K562 (cell line): ENCODE measurements around the gene CNGB1. TPM values are rescaled to one million over a fixed set of nuclear protein-coding genes. Genes with fewer than 3 reads are reported as not detected.
A peak's percentile ranks its signal among the peaks of the same experiment; 100 is the strongest.

Experiments used
- CCNT2 ChIP-seq: IDR thresholded peaks from 2 replicates; pipeline ENCODE4 v1.6.1; 2011; ENCODE audit warnings: borderline replicate concordance, low read depth, mild to moderate bottlenecking, moderate library complexity, mixed read lengths, low read length; ENCODE audit not compliant: insufficient read length; ENCODE audit errors: extremely low read depth
- CTBP1 ChIP-seq: fragments of 450-650 bp; IDR thresholded peaks from 2 replicates; pipeline ENCODE4 v1.6.1; 2016; ENCODE audit warnings: borderline replicate concordance
- ELF2 ChIP-seq: fragments of 250-450 bp; sonication (Bioruptor Pico); IDR thresholded peaks from 2 replicates; pipeline ENCODE4 v1.5.0; 2021; ENCODE audit warnings: mild to moderate bottlenecking
- GABPB1 ChIP-seq: sonication (generic); formaldehyde crosslinking; IDR thresholded peaks from 2 replicates; pipeline ENCODE4 v1.8.0; 2022; ENCODE audit warnings: mild to moderate bottlenecking, missing genetic modification reagents
- HDAC1 ChIP-seq, 2 experiments: fragments of 450-650 bp; IDR thresholded peaks; 2 replicates each; pipeline ENCODE4 v1.6.1; 2016 to 2017; ENCODE audit warnings: inconsistent platforms in 1 of 2, mild to moderate bottlenecking in 1 of 2, moderate library complexity in 1 of 2
- JUN ChIP-seq, 2 experiments: sonication (generic) in 1 of 2; formaldehyde crosslinking in 1 of 2; IDR thresholded peaks; 2 replicates each; pipeline versions ENCODE4 v1.6.1 to v1.8.0; 2012 to 2022; ENCODE audit warnings: borderline replicate concordance in 2 of 2, mild to moderate bottlenecking in 2 of 2, improper control_type of control experiment in 1 of 2, low read depth in 1 of 2, low read length in 1 of 2, missing genetic modification reagents in 1 of 2
- SMAD1 ChIP-seq: fragments of 150-350 bp; IDR thresholded peaks from 2 replicates; pipeline ENCODE4 v1.6.1; 2014; ENCODE audit warnings: low read length, low read depth; ENCODE audit not compliant: partially characterized antibody
- ZFP36 ChIP-seq: fragments of 150-350 bp; IDR thresholded peaks from 2 replicates; pipeline ENCODE4 v1.6.1; 2018; ENCODE audit warnings: low read length, low read depth; ENCODE audit not compliant: partially characterized antibody
- ZFX ChIP-seq: sonication (generic); formaldehyde crosslinking; IDR thresholded peaks from 2 replicates; pipeline ENCODE4 v1.8.0; 2022; ENCODE audit warnings: mild to moderate bottlenecking, missing genetic modification reagents, moderate library complexity
- ZNF76 ChIP-seq: fragments of 250-450 bp; sonication (Bioruptor Pico); IDR thresholded peaks from 2 replicates; pipeline ENCODE4 v1.4.0; 2020; ENCODE audit warnings: mild to moderate bottlenecking, moderate library complexity, borderline replicate concordance
- polyA plus RNA-seq, 8 experiments: library from polyadenylated mRNA; depleted of rRNA in 4 of 8; stranded (reverse) in 5 of 8; unstranded in 3 of 8; fragments of >200 nt; fragmentation: Nextera tagmentation in 2 of 8; fragmentation: Illumina TruSeq in 1 of 8; extraction: Ambion mirVana in 2 of 8; extraction: Trizol in 1 of 8; gene quantifications; 2 replicates each; pipeline versions ENCODE4 v1.2.1 to v1.2.3, GENCODE V29; 2011 to 2014; ENCODE audit warnings: inconsistent platforms in 1 of 8, missing spikeins in 1 of 8
- total RNA-seq, 7 experiments: library from RNA; depleted of rRNA in 6 of 7; stranded (reverse); fragments of >200 nt in 6 of 7; fragmentation: Illumina TruSeq in 2 of 7; extraction: Trizol in 2 of 7; gene quantifications; 2 replicates each; pipeline versions ENCODE4 v1.2.1 to v1.2.3, GENCODE V29; 2011 to 2021; ENCODE audit warnings: low replicate concordance in 1 of 7
- TF ChIP-seq, protein P1 (sequence below): sonication (generic); formaldehyde crosslinking; IDR thresholded peaks from 2 replicates; pipeline ENCODE4 v1.8.0; 2022; ENCODE audit warnings: mild to moderate bottlenecking, missing genetic modification reagents
- TF ChIP-seq, protein P2 (sequence below), 3 experiments: IDR thresholded peaks in 2 of 3; conservative IDR thresholded peaks in 1 of 3; 2 replicates each; pipeline ENCODE4 v1.5.1; 2011 to 2012; ENCODE audit warnings: low read length in 3 of 3, mild to moderate bottlenecking in 3 of 3, control low read depth in 2 of 3, improper control_type of control experiment in 1 of 3, inconsistent platforms in 1 of 3, low read depth in 1 of 3, mixed read lengths in 1 of 3, moderate library complexity in 1 of 3; ENCODE audit not compliant: insufficient read depth in 2 of 3
- TF ChIP-seq, protein P3 (sequence below): sonication (generic); formaldehyde crosslinking; IDR thresholded peaks from 2 replicates; pipeline ENCODE4 v1.8.0; 2022; ENCODE audit warnings: mild to moderate bottlenecking, missing genetic modification reagents
- TF ChIP-seq, protein P4 (sequence below): fragments of 250-450 bp; sonication (Bioruptor Pico); IDR thresholded peaks from 2 replicates; pipeline ENCODE4 v1.4.0; 2020; ENCODE audit warnings: mild to moderate bottlenecking

CNGB1 gene
- total and polyA plus RNA-seq, 9 of the 15 experiments (the other 6 are each of a cell fraction or from before 2014, with no cell fraction given): not detected

DNA sequence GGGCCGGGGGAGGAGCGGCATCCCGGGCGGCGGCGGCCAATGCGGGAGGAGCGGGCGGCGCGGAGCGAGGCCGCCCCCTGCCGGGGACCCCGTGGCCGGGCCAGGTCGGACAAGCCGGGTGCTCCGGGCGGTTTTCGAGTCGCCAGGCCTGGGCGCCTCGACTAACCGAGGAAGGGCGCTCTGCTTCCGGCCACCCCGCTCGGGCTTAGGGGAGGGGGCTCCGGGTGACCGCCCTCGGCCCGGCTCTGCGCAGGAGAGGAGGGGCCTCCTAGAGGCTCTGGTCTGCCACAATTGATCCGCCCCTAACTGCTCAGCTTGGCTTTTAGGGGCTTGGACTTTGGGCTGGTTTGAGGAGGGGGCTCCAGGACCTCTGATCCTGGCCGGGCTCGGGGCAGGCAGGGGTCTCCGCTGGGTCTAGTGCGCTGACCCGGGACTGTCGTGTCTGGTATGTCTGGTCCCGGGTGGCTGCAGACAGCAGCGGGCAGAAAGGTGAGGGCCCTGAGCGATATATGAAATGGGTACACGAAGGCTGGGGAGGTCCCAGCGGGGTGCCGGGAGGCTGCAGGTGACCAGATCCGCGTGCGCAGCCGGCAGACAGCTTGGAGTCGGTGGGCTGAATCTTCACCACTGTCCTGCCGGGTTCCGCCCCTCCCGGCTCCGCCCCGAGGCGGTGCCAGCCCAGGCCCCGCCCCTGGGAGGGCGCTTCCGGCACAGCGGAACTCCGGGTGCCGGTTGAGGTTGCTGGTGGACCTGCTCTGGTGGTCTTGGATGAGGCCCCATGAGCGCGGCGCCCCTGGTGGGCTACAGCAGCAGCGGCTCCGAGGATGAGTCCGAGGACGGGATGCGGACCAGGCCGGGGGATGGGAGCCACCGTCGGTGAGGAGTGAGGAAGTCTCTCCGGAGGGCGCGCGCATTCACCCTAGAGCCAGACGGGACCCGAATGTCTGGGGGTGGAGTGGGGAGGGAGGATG, 30.1 kb upstream of the CNGB1 start, which contains the start of gene USB1 (continued):
- TF ChIP-seq, protein P1, sequence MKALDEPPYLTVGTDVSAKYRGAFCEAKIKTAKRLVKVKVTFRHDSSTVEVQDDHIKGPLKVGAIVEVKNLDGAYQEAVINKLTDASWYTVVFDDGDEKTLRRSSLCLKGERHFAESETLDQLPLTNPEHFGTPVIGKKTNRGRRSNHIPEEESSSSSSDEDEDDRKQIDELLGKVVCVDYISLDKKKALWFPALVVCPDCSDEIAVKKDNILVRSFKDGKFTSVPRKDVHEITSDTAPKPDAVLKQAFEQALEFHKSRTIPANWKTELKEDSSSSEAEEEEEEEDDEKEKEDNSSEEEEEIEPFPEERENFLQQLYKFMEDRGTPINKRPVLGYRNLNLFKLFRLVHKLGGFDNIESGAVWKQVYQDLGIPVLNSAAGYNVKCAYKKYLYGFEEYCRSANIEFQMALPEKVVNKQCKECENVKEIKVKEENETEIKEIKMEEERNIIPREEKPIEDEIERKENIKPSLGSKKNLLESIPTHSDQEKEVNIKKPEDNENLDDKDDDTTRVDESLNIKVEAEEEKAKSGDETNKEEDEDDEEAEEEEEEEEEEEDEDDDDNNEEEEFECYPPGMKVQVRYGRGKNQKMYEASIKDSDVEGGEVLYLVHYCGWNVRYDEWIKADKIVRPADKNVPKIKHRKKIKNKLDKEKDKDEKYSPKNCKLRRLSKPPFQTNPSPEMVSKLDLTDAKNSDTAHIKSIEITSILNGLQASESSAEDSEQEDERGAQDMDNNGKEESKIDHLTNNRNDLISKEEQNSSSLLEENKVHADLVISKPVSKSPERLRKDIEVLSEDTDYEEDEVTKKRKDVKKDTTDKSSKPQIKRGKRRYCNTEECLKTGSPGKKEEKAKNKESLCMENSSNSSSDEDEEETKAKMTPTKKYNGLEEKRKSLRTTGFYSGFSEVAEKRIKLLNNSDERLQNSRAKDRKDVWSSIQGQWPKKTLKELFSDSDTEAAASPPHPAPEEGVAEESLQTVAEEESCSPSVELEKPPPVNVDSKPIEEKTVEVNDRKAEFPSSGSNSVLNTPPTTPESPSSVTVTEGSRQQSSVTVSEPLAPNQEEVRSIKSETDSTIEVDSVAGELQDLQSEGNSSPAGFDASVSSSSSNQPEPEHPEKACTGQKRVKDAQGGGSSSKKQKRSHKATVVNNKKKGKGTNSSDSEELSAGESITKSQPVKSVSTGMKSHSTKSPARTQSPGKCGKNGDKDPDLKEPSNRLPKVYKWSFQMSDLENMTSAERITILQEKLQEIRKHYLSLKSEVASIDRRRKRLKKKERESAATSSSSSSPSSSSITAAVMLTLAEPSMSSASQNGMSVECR (CRISPR knock-in tag): peak; percentile 59
- peak; percentile 57; the same call in 1 of the 2 replicates for TF ChIP-seq ELF2 (CRISPR knock-in tag)
- TF ChIP-seq GABPB1 (CRISPR knock-in tag): peak; percentile 82
- peak in 1 of 2 experiments; percentile 66; a peak in 1 of 4 replicates for TF ChIP-seq HDAC1 (IDR thresholded peaks at IDR 0.05)
- TF ChIP-seq ZNF76: peak; percentile 33; the same call in 1 of the 2 replicates
- TF ChIP-seq CCNT2: peak; percentile 60
- TF ChIP-seq JUN (IDR thresholded peaks at IDR 0.05; ENCODE audit: borderline replicate concordance, low read depth, low read length): no peak
- TF ChIP-seq JUN (CRISPR knock-in tag; IDR thresholded peaks at IDR 0.05; ENCODE audit: borderline replicate concordance): no peak
- TF ChIP-seq, protein P2, sequence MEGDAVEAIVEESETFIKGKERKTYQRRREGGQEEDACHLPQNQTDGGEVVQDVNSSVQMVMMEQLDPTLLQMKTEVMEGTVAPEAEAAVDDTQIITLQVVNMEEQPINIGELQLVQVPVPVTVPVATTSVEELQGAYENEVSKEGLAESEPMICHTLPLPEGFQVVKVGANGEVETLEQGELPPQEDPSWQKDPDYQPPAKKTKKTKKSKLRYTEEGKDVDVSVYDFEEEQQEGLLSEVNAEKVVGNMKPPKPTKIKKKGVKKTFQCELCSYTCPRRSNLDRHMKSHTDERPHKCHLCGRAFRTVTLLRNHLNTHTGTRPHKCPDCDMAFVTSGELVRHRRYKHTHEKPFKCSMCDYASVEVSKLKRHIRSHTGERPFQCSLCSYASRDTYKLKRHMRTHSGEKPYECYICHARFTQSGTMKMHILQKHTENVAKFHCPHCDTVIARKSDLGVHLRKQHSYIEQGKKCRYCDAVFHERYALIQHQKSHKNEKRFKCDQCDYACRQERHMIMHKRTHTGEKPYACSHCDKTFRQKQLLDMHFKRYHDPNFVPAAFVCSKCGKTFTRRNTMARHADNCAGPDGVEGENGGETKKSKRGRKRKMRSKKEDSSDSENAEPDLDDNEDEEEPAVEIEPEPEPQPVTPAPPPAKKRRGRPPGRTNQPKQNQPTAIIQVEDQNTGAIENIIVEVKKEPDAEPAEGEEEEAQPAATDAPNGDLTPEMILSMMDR (IDR thresholded peaks at IDR 0.05 in 2 of 3, conservative IDR thresholded peaks at IDR 0.05 in 1 of 3; ENCODE audit: insufficient read depth in 2 of 3, low read depth in 1 of 3, low read length in 3 of 3): peak; percentile 60 to 85 (median 79); a peak in 5 of 6 replicates
- peak; percentile 60; the same call in 1 of the 2 replicates for TF ChIP-seq CTBP1
- TF ChIP-seq, protein P3, sequence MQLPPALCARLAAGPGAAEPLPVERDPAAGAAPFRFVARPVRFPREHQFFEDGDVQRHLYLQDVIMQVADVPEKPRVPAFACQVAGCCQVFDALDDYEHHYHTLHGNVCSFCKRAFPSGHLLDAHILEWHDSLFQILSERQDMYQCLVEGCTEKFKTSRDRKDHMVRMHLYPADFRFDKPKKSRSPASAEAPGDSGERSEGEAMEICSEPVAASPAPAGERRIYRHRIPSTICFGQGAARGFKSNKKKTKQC: no peak
- 0 out of 2 replicates have a peak, but pooled peaks have one; percentile 54 for TF ChIP-seq ZFX
- TF ChIP-seq ZFP36: peak; percentile 44
- peak; percentile 19 for TF ChIP-seq SMAD1
- TF ChIP-seq, protein P4, sequence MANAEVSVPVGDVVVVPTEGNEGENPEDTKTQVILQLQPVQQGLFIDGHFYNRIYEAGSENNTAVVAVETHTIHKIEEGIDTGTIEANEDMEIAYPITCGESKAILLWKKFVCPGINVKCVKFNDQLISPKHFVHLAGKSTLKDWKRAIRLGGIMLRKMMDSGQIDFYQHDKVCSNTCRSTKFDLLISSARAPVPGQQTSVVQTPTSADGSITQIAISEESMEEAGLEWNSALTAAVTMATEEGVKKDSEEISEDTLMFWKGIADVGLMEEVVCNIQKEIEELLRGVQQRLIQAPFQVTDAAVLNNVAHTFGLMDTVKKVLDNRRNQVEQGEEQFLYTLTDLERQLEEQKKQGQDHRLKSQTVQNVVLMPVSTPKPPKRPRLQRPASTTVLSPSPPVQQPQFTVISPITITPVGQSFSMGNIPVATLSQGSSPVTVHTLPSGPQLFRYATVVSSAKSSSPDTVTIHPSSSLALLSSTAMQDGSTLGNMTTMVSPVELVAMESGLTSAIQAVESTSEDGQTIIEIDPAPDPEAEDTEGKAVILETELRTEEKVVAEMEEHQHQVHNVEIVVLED: no peak
